ENCODE results near the gene EMC7. TPM values are rescaled to one million over a fixed set of nuclear protein-coding genes. Genes with fewer than 3 reads are reported as not detected.
A peak's percentile ranks its signal among the peaks of the same experiment; 100 is the strongest.

The EMC7 gene
- total RNA-seq, 2 experiments from 2014 or later: 54.3 to 58.4 TPM

GRCh38 chr15:34116620-34117019, 15.0 kb upstream of the EMC7 start:
- ATAC-seq: no peak
- DNase-seq: no peak
- no peaks in the 10 kb centered on the region for H3K4me1 Mint-ChIP-seq (ENCODE audit: low read depth)
- H3K9me3 Mint-ChIP-seq (ENCODE audit: insufficient read depth): no peaks in the 10 kb centered on the region
- H3K4me3 Mint-ChIP-seq: no peak overlapping the region
- POLR2A ChIA-PET: no interaction called here
- H3K27me3 Mint-ChIP-seq (ENCODE audit: low read depth): peaks cover 16% of the 10 kb centered on the region
- CTCF ChIA-PET: no interaction called here
- no peak overlapping the region for H3K27ac Mint-ChIP-seq
- no peaks in the 10 kb centered on the region for H3K36me3 Mint-ChIP-seq (ENCODE audit: low read depth)

GRCh38 chr15:34114739-34115138, 13.1 kb upstream of the EMC7 start:
- DNase-seq (no peak), ATAC-seq (no peak)
- Mint-ChIP-seq H3K27me3 (ENCODE audit: low read depth) (peaks cover 13% of the 10 kb centered on the region), H3K9me3 (ENCODE audit: insufficient read depth) (no peaks in the 10 kb centered on the region), H3K4me1 (ENCODE audit: low read depth) (peaks cover 3% of the 10 kb centered on the region), H3K27ac (no peak overlapping the region), H3K36me3 (ENCODE audit: low read depth) (no peaks in the 10 kb centered on the region), H3K4me3 (no peak overlapping the region)
- CTCF ChIA-PET: no interaction called here
- POLR2A ChIA-PET: no interaction called here

- ChIA-PET CTCF (interaction anchor here (1.6 kb wide), 1 partner anchor 127 kb away, joined by 5 read pairs; no protein-coding TSS in a partner anchor), POLR2A (no interaction called here)
- ATAC-seq: no peak
- Mint-ChIP-seq H3K4me3 (no peak overlapping the region), H3K36me3 (ENCODE audit: low read depth) (no peaks in the 10 kb centered on the region), H3K27me3 (ENCODE audit: low read depth) (peaks cover 13% of the 10 kb centered on the region), H3K4me1 (ENCODE audit: low read depth) (peaks cover 4% of the 10 kb centered on the region), H3K27ac (no peak overlapping the region), H3K9me3 (ENCODE audit: insufficient read depth) (no peaks in the 10 kb centered on the region)
- DNase-seq: no peak
These were observed 12.6 kb upstream of the EMC7 start for GRCh38 chr15:34114215-34114614.

- DNase-seq: no peak
- H3K4me1 Mint-ChIP-seq (ENCODE audit: low read depth): peaks cover 4% of the 10 kb centered on the region
- POLR2A ChIA-PET: no interaction called here
- CTCF ChIA-PET: interaction anchor here (0.8 to 3.5 kb wide), 4 partner anchors 19 to 257 kb away, joined by 3 to 51 read pairs (median 4); partner anchors contain the start of gene KATNBL1
- no peaks in the 10 kb centered on the region for H3K36me3 Mint-ChIP-seq (ENCODE audit: low read depth)
- H3K4me3 Mint-ChIP-seq: no peak overlapping the region
- no peak for ATAC-seq
- H3K27ac Mint-ChIP-seq: no peak overlapping the region
- H3K27me3 Mint-ChIP-seq (ENCODE audit: low read depth): peaks cover 5% of the 10 kb centered on the region
- H3K9me3 Mint-ChIP-seq (ENCODE audit: insufficient read depth): no peaks in the 10 kb centered on the region
These were observed 9.8 kb upstream of the EMC7 start for GRCh38 chr15:34111488-34111887.

- Mint-ChIP-seq H3K9me3 (ENCODE audit: insufficient read depth) (no peaks in the 10 kb centered on the region), H3K4me3 (no peak overlapping the region), H3K27ac (no peak overlapping the region), H3K36me3 (ENCODE audit: low read depth) (peaks cover 3% of the 10 kb centered on the region), H3K4me1 (ENCODE audit: low read depth) (peaks cover 4% of the 10 kb centered on the region), H3K27me3 (ENCODE audit: low read depth) (peaks cover 5% of the 10 kb centered on the region)
- DNase-seq (no peak), ATAC-seq (peak; percentile 51)
- ChIA-PET POLR2A (interaction anchor here (1.2 to 1.5 kb wide), 3 partner anchors 8 to 228 kb away, joined by 4 to 5 read pairs (median 4); partner anchors contain the start of genes EMC7, KATNBL1, PGBD4 and SLC12A6), CTCF (interaction anchor here (0.8 to 3.5 kb wide), 25 partner anchors 8 to 477 kb away, joined by 3 to 51 read pairs (median 5); partner anchors contain the start of genes EMC7, KATNBL1, LPCAT4 and PGBD4)
These were observed 8.4 kb upstream of the EMC7 start for GRCh38 chr15:34109797-34110663.

- H3K27me3 Mint-ChIP-seq (ENCODE audit: low read depth): peaks cover 2% of the 10 kb centered on the region
- H3K9me3 Mint-ChIP-seq (ENCODE audit: insufficient read depth): peaks cover 6% of the 10 kb centered on the region
- no peak overlapping the region for H3K4me3 Mint-ChIP-seq
- H3K36me3 Mint-ChIP-seq (ENCODE audit: low read depth): peaks cover 25% of the 10 kb centered on the region
- DNase-seq: no peak
- ATAC-seq: no peak
- POLR2A ChIA-PET: no interaction called here
- CTCF ChIA-PET: interaction anchor here (0.9 to 2.0 kb wide), 2 partner anchors 24 to 102 kb away, joined by 5 to 10 read pairs; partner anchors contain the start of gene KATNBL1
- no peak overlapping the region for H3K27ac Mint-ChIP-seq
- peaks cover 16% of the 10 kb centered on the region for H3K4me1 Mint-ChIP-seq (ENCODE audit: low read depth)
These were observed 5.7 kb upstream of the EMC7 start for GRCh38 chr15:34107315-34107714.

- ChIA-PET POLR2A (no interaction called here), CTCF (no interaction called here)
- Mint-ChIP-seq H3K27ac (no peak overlapping the region), H3K36me3 (ENCODE audit: low read depth) (peaks cover 31% of the 10 kb centered on the region), H3K4me1 (ENCODE audit: low read depth) (peaks cover 19% of the 10 kb centered on the region), H3K27me3 (ENCODE audit: low read depth) (peaks cover 2% of the 10 kb centered on the region), H3K4me3 (no peak overlapping the region), H3K9me3 (ENCODE audit: insufficient read depth) (peaks cover 6% of the 10 kb centered on the region)
- no peak for DNase-seq
- ATAC-seq: no peak
These were observed 4.8 kb upstream of the EMC7 start for GRCh38 chr15:34106423-34106822.

- H3K27ac Mint-ChIP-seq: peak overlapping the region; percentile 97
- H3K9me3 Mint-ChIP-seq (ENCODE audit: insufficient read depth): peaks cover 6% of the 10 kb centered on the region
- peak overlapping the region; percentile 99 for H3K4me3 Mint-ChIP-seq
- peaks cover 28% of the 10 kb centered on the region for H3K4me1 Mint-ChIP-seq (ENCODE audit: low read depth)
- DNase-seq (no peak), ATAC-seq (no peak)
- ChIA-PET CTCF (interaction anchor here (1.0 to 2.4 kb wide), 7 partner anchors 8 to 265 kb away, joined by 3 to 12 read pairs (median 6); partner anchors contain the start of genes EMC4, KATNBL1, LPCAT4 and NOP10), POLR2A (interaction anchor here (0.6 to 3.4 kb wide), 12 partner anchors 8 to 266 kb away, joined by 3 to 19 read pairs (median 4); partner anchors contain the start of genes EMC4, KATNBL1 and LPCAT4)
- peaks cover 35% of the 10 kb centered on the region for H3K36me3 Mint-ChIP-seq (ENCODE audit: low read depth)
- H3K27me3 Mint-ChIP-seq (ENCODE audit: low read depth): no peaks in the 10 kb centered on the region
These were observed 688 bp upstream of the EMC7 start for GRCh38 chr15:34102175-34102925.

- peak overlapping the region; percentile 57 for H3K27ac Mint-ChIP-seq
- H3K4me1 Mint-ChIP-seq (ENCODE audit: low read depth): peaks cover 28% of the 10 kb centered on the region
- DNase-seq (no peak), ATAC-seq (no peak)
- no peaks in the 10 kb centered on the region for H3K27me3 Mint-ChIP-seq (ENCODE audit: low read depth)
- peak overlapping the region; percentile 99 for H3K4me3 Mint-ChIP-seq
- POLR2A ChIA-PET: interaction anchor here (3.4 kb wide), 1 partner anchor 109 kb away, joined by 19 read pairs; the partner anchor contains the start of gene KATNBL1
- CTCF ChIA-PET: interaction anchor here (1.0 to 3.5 kb wide), 6 partner anchors 8 to 267 kb away, joined by 3 to 17 read pairs (median 4); partner anchors contain the start of genes KATNBL1 and LPCAT4
- H3K36me3 Mint-ChIP-seq (ENCODE audit: low read depth): peaks cover 38% of the 10 kb centered on the region
- peaks cover 6% of the 10 kb centered on the region for H3K9me3 Mint-ChIP-seq (ENCODE audit: insufficient read depth)
These were observed 1.7 kb downstream of the EMC7 start for GRCh38 chr15:34099914-34100313.

GRCh38 chr15:34085746-34086145, 15.9 kb downstream of the EMC7 start:
- ATAC-seq (no peak), DNase-seq (no peak)
- H3K36me3 Mint-ChIP-seq (ENCODE audit: low read depth): peaks cover 44% of the 10 kb centered on the region
- H3K4me1 Mint-ChIP-seq (ENCODE audit: low read depth): no peaks in the 10 kb centered on the region
- POLR2A ChIA-PET: interaction anchor here (0.6 to 1.3 kb wide), 3 partner anchors 12 to 33 kb away, joined by 3 to 8 read pairs (median 4); partner anchors contain the start of genes EMC7 and PGBD4
- no peak overlapping the region for H3K4me3 Mint-ChIP-seq
- H3K27me3 Mint-ChIP-seq (ENCODE audit: low read depth): no peaks in the 10 kb centered on the region
- CTCF ChIA-PET: interaction anchor here (0.9 to 1.0 kb wide), 2 partner anchors 10 to 20 kb away, joined by 3 to 5 read pairs; no protein-coding TSS in a partner anchor
- no peaks in the 10 kb centered on the region for H3K9me3 Mint-ChIP-seq (ENCODE audit: insufficient read depth)
- H3K27ac Mint-ChIP-seq: no peak overlapping the region

- ChIA-PET CTCF (interaction anchor here (0.8 to 1.5 kb wide), 2 partner anchors 22 to 23 kb away, joined by 4 to 5 read pairs; no protein-coding TSS in a partner anchor), POLR2A (no interaction called here)
- Mint-ChIP-seq H3K27me3 (ENCODE audit: low read depth) (no peaks in the 10 kb centered on the region), H3K4me3 (no peak overlapping the region), H3K4me1 (ENCODE audit: low read depth) (no peaks in the 10 kb centered on the region), H3K36me3 (ENCODE audit: low read depth) (peaks cover 35% of the 10 kb centered on the region), H3K9me3 (ENCODE audit: insufficient read depth) (no peaks in the 10 kb centered on the region), H3K27ac (no peak overlapping the region)
- no peak for DNase-seq
- no peak for ATAC-seq
These were observed 17.6 kb downstream of the EMC7 start for GRCh38 chr15:34084086-34084485.
